AG09309 (cell line): Measurements from ENCODE around the gene GNAL.

Experiments
- DNase-seq: peaks from one replicate; pipeline ENCODE4 v3.0.0-alpha.2; 2010; ENCODE audit warnings: low read depth
- H3K4me3 ChIP-seq: 2 replicates; pipeline ENCODE4 v1.5.1; 2011; ENCODE audit warnings: mild to moderate bottlenecking, low read depth, low read length, moderate library complexity; ENCODE audit not compliant: control insufficient read depth
- TF ChIP-seq, protein P1 (sequence below): IDR thresholded peaks from 2 replicates; pipeline ENCODE4 v1.5.1; 2011; ENCODE audit warnings: mild to moderate bottlenecking, low read depth, low read length, inconsistent platforms; ENCODE audit not compliant: insufficient read depth, control insufficient read depth; ENCODE audit errors: missing control alignments

GNAL gene

GRCh38 chr18:11817229-11817628 lies 128.2 kb downstream of the GNAL start:
- TF ChIP-seq, protein P1, sequence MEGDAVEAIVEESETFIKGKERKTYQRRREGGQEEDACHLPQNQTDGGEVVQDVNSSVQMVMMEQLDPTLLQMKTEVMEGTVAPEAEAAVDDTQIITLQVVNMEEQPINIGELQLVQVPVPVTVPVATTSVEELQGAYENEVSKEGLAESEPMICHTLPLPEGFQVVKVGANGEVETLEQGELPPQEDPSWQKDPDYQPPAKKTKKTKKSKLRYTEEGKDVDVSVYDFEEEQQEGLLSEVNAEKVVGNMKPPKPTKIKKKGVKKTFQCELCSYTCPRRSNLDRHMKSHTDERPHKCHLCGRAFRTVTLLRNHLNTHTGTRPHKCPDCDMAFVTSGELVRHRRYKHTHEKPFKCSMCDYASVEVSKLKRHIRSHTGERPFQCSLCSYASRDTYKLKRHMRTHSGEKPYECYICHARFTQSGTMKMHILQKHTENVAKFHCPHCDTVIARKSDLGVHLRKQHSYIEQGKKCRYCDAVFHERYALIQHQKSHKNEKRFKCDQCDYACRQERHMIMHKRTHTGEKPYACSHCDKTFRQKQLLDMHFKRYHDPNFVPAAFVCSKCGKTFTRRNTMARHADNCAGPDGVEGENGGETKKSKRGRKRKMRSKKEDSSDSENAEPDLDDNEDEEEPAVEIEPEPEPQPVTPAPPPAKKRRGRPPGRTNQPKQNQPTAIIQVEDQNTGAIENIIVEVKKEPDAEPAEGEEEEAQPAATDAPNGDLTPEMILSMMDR: no peak
- DNase-seq: no peak
- no peak overlapping the region for H3K4me3 ChIP-seq

DNA sequence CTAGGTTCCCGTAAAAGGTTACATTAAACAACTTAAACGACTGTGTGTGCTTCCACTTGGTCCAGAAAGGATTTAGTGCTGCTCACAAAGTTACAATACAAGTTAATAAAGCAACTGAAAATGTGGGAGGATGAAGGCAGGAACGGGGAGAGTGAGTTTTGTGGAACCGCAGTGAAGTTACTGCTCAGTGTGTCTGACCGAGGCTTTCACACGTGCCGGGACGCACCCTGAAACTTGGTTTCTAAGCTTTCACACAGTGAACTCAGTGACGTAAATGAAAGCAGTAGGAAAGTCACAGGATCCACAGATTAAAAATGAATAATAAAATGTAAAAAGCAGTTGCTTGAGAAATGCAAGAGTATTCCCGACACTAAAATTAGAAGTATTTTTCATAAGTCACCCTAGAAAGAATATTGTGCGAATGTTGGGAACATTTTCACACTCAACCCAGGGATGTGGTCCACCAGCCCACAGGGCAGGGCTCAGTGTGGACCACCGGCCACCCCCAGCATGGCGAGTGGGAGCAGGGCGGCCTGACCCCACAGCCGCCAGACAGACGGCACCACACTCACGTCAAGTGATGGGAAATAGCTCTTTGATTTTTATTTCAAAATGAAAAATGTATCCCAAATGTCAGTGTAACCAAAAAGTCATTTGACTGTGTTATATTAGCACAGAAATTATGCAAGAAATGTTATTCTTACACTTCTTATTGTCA lies 129.6 kb downstream of the GNAL start:
- H3K4me3 ChIP-seq: no peak overlapping the region
- DNase-seq: no peak
- TF ChIP-seq, protein P1: no peak

DNA sequence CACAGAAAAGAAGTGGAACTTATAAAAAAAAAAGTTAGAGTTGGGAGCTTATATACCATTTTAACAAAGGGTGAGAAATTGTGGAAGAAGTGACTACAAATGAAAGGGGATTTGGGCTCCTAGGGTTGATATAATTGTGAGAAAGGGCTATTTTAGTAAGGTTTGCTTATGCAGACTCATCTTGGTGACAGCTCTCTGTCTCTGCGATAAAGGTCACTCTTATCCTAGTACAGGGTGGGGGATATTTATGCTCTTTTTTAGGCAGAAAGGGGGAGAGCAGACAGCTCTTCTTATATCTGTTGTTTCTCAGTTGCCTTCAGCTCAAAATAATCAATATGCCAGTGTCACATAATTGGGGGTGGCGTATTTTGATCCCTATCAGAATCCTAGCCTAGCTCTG lies 130.9 kb downstream of the GNAL start:
- no peak for DNase-seq
- TF ChIP-seq, protein P1: no peak
- no peak overlapping the region for H3K4me3 ChIP-seq

DNA sequence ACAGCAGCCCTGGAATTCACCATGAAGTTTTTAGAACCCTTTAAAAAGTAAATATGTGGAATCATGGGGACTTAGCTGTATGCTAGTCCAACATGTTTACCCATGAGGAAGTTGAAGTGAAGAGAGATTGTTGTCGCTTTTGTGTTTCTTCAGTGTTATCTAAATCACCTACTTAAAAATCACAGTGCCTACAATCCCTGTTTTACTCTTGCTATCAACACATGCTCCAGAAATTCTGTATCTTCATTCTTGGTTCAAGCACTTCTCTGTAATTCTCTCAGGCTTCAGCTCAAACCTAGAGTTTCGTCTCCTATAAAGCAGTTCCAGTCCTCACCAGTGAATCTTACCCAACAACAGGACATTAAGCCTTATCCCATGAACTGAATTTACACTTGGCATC lies 131.6 kb downstream of the GNAL start:
- TF ChIP-seq, protein P1: no peak

GRCh38 chr18:11821208-11821607 lies 132.1 kb downstream of the GNAL start:
- no peak overlapping the region for H3K4me3 ChIP-seq
- TF ChIP-seq, protein P1: no peak
- DNase-seq: no peak

More for the DNA sequence above, 131.6 kb downstream of the GNAL start:
- DNase-seq: no peak
- H3K4me3 ChIP-seq: no peak overlapping the region

- no peak overlapping the region for H3K4me3 ChIP-seq
- no peak for DNase-seq
- TF ChIP-seq, protein P1: no peak
Measured at GRCh38 chr18:11821643-11822237, 132.7 kb downstream of the GNAL start.
